ENCODE data around the gene STAC3. TPM values are rescaled to one million over a fixed set of nuclear protein-coding genes. Genes with fewer than 3 reads are reported as not detected.

Gene STAC3
- total RNA-seq (2014; rRNA removed; shearing (Covaris generic)): 1.1 and 2.0 TPM in 2 replicates

GRCh38 chr12:57250956-57251355 lies at the start of gene STAC3:
TSS of gene STAC3 (minus strand) at chr12:57251187. CDS start at chr12:57249636, 1,551 bp downstream.

GRCh38 chr12:57229634-57230380 lies 21.2 kb downstream of the STAC3 start, which contains the start of gene SHMT2:
TSS of gene SHMT2 (plus strand) at chr12:57229711. CDS start at chr12:57229779, 68 bp downstream.

DNA sequence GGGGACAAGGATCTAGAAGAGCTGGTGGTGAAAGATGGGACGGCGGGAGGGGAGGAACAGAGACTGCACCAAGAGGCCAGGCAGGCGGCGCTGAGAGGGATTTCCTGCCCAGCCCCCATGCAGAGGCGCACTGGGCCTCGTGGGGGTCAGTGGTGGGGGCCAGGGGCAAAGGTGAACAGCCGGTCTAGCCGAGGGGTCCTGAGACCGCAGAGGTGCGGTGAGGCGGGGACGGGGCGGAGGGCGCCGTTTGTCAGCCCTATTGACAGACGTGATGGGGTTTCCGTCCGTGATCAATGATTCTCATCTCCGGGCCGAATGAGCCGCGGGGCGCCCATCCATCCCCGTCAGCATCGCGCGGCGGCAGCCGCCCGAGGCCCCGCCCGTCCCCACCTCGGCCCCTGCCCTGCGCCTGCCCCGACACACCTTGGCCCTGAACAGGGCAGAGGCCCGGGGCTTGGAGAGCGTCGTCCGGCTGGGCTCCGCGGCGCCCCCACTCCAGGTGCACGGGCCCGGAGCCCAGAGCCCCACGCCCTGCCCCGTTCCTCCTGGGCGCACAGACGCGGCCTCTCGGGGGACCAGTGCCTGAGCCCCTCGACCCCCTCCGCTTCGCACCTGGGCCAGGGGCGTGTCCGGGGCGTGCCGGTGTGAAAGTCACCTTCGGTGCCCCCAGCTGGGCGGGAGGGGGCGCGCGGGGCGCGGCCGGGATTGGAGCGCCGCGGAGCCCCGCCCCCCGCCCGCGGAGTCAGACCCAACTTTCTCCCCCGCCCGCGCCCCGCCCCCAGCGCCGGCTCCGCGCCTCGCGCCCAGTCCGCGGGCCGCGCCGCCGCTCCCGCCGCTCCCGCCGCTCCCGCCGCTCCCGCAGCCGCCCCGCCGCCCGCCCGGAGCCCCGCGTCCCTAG lies 34.7 kb downstream of the STAC3 start, which contains the start of gene NXPH4:
TSS of gene NXPH4 (plus strand) at position 781 of the 898 bp plus-strand sequence. CDS start 176 bp downstream, outside the sequence.

Small RNA genes within 50 kb of the gene (small RNA-seq; reads per million reads assigned to genes)
- gene MIR1228: not detected

Other genes starting within 250 kb of the STAC3 start
- 7.4 and 8.7 TPM in 2 replicates for gene ZBTB39, start 244.6 kb downstream of the STAC3 start, total RNA-seq (2014; rRNA removed; shearing (Covaris generic))
- gene TAC3, start 234.7 kb downstream of the STAC3 start, total RNA-seq (2014; rRNA removed; shearing (Covaris generic)): not detected in 2 replicates
- gene MYO1A, start 201.1 kb downstream of the STAC3 start, total RNA-seq (2014; rRNA removed; shearing (Covaris generic)): not detected in 2 replicates
- gene NEMP1, start 172.4 kb downstream of the STAC3 start, total RNA-seq (2014; rRNA removed; shearing (Covaris generic)): 13.0 and 14.4 TPM in 2 replicates
- 59.3 and 61.1 TPM in 2 replicates for gene NAB2, start 162.1 kb downstream of the STAC3 start, total RNA-seq (2014; rRNA removed; shearing (Covaris generic))
- gene STAT6, start 139.8 kb downstream of the STAC3 start, total RNA-seq (2014; rRNA removed; shearing (Covaris generic)): 39.1 and 41.4 TPM in 2 replicates
- gene LRP1, start 122.7 kb downstream of the STAC3 start, total RNA-seq (2014; rRNA removed; shearing (Covaris generic)): 19.3 and 21.0 TPM in 2 replicates
- gene LRP1-AS, start 103.6 kb downstream of the STAC3 start, total RNA-seq (2014; rRNA removed; shearing (Covaris generic)): not detected in 2 replicates
- 2.7 and 5.1 TPM in 2 replicates for gene NXPH4, start 34.4 kb downstream of the STAC3 start, total RNA-seq (2014; rRNA removed; shearing (Covaris generic))
- 404 and 416 TPM in 2 replicates for gene SHMT2, start 21.5 kb downstream of the STAC3 start, total RNA-seq (2014; rRNA removed; shearing (Covaris generic))
- 23.2 and 30.1 TPM in 2 replicates for gene R3HDM2, start 179.9 kb upstream of the STAC3 start, total RNA-seq (2014; rRNA removed; shearing (Covaris generic))
- not detected in 2 replicates for gene INHBC, start 183.6 kb upstream of the STAC3 start, total RNA-seq (2014; rRNA removed; shearing (Covaris generic))
- gene INHBE, start 204.1 kb upstream of the STAC3 start, total RNA-seq (2014; rRNA removed; shearing (Covaris generic)): 4.3 and 4.9 TPM in 2 replicates
- gene GLI1, start 208.6 kb upstream of the STAC3 start, total RNA-seq (2014; rRNA removed; shearing (Covaris generic)): 0.30 and 0.90 TPM in 2 replicates
- gene ARHGAP9, start 228.7 kb upstream of the STAC3 start, total RNA-seq (2014; rRNA removed; shearing (Covaris generic)): 2.2 and 6.4 TPM in 2 replicates
- 443 and 500 TPM in 2 replicates for gene MARS1, start 236.9 kb upstream of the STAC3 start, total RNA-seq (2014; rRNA removed; shearing (Covaris generic))